Heart left ventricle (tissue), 16 donors: ENCODE results near the gene KCP. TPM values are rescaled to one million over a fixed set of nuclear protein-coding genes. Genes with fewer than 3 reads are reported as not detected.

Experiments used
- ATAC-seq, 4 donors: fragments of 200-7000 bp; cut with Tn5 transposase; one replicate each; pipeline ENCODE4 v1.9.1; 2020 to 2022; ENCODE audit warnings: moderate library complexity in 4 of 4, mild to moderate bottlenecking in 3 of 4, moderate number of reproducible peaks in 1 of 4
- DNase-seq, 5 donors: peaks; one replicate each; pipeline ENCODE4 v3.0.0-alpha.2; 2020
- H3K27ac ChIP-seq, 12 donors: fragments of 200-600 bp; sonication (generic) in 4 of 12; one replicate each; pipeline versions ENCODE4 v1.5.0 to v1.8.0; 2016 to 2022; ENCODE audit warnings: mild to moderate bottlenecking in 2 of 12
- H3K27me3 ChIP-seq, 9 donors: fragments of 200-600 bp; sonication (generic) in 2 of 9; one replicate each; pipeline versions ENCODE4 v1.5.1 to v1.8.0; 2016 to 2022; ENCODE audit warnings: mild to moderate bottlenecking in 3 of 9
- H3K36me3 ChIP-seq, 9 donors: fragments of 200-600 bp; sonication (generic) in 2 of 9; one replicate each; pipeline versions ENCODE4 v1.5.0 to v1.8.0; 2018 to 2022; ENCODE audit warnings: mild to moderate bottlenecking in 2 of 9
- H3K4me1 ChIP-seq, 12 donors: fragments of 200-600 bp; sonication (generic) in 4 of 12; one replicate each; pipeline versions ENCODE4 v1.5.0 to v1.8.0; 2016 to 2022; ENCODE audit warnings: mild to moderate bottlenecking in 3 of 12
- H3K4me3 ChIP-seq, 12 donors: fragments of 200-600 bp; sonication (generic) in 4 of 12; one replicate each; pipeline versions ENCODE4 v1.5.0 to v1.8.0; 2017 to 2022; ENCODE audit warnings: mild to moderate bottlenecking in 9 of 12, moderate library complexity in 4 of 12
- H3K9me3 ChIP-seq, 12 donors: fragments of 200-600 bp; sonication (generic) in 4 of 12; one replicate each; pipeline versions ENCODE4 v1.5.0 to v1.8.0; 2016 to 2022; ENCODE audit warnings: mild to moderate bottlenecking in 1 of 12
- POLR2A ChIP-seq, 2 donors: fragments of 450-650 bp; IDR thresholded peaks; one replicate each; pipeline ENCODE4 v1.6.1; 2017; ENCODE audit warnings: antibody characterized with exemption in 2 of 2, mild to moderate bottlenecking in 2 of 2, moderate library complexity in 2 of 2
- WGBS, 4 donors: extraction: QIAGEN DNeasy Blood & Tissue Kit in 2 of 4; methylation state at CpG; one replicate each; pipeline versions ENCODE4 v1.1.5 to v1.1.7; 2013 to 2018; 5-methylcytosine and 5-hydroxymethylcytosine counted together
- intact Hi-C, 10 donors: fragments of 100-400 bp; cut with DNase I; formaldehyde crosslinking; loops; one replicate each; pipeline versions ENCODE4 v1.11.1 to v1.14.2; 2022
- polyA plus RNA-seq, 2 donors: library from polyadenylated mRNA; stranded (reverse); fragments of 200-250 nt; gene quantifications; one replicate each; pipeline ENCODE4 v1.2.3, GENCODE V29; 2013
- total RNA-seq, 9 donors: library from RNA; depleted of rRNA in 2 of 9; stranded (reverse); fragments of >200 nt in 2 of 9; fragmentation: NEBNext Ultra II Directional in 3 of 9; extraction: Animal tissue kit (Norgen Biotek cat#: 25700) in 3 of 9; gene quantifications; one replicate each; pipeline versions ENCODE4 v1.1.0 to v1.2.4, GENCODE V29; 2016 to 2023
- TF ChIP-seq, protein P1 (sequence below), 12 donors: fragments of 200-600 bp; sonication (generic) in 4 of 12; IDR thresholded peaks; one replicate each; pipeline versions ENCODE4 v1.5.0 to v1.8.0; 2018 to 2022; ENCODE audit warnings: antibody characterized with exemption in 12 of 12, mild to moderate bottlenecking in 5 of 12
- donor health status: ischemic (EF 13 %, LVEDD 7.1; RV severe dilation, severe dysfunction).
- donor health status: healthy with polysubstance abuse.
- donor health status: DM: no; HTN: yes; CAD: no.
- donor health status: DM: no; HTN: no; CAD: no.
- donor health status: ischemic (EF 25% LVEDD 6.9; RV normal size, moderate dysfunction).
- donor health status: ischemic (EF 25% LVEDD 5.7; RV mildly dilated, moderate dysfunction).
- donor health status: healthy.
- donor health status: DM: yes; HTN: yes; CAD: no.
- donor health status: ischemic (EF 35%, LVEDD 5.7; RV mildly dilated, moderate dysfunction).
- donor health status: nonischemic (EF 11% LVEDD 7.7; RV severe dilation, severe dysfunction).
- donor health status: DM: yes; HTN: yes; CAD: no.
- donor health status: PGD.
- donor health status: ischemic (EF 29% LVEDD 5.4; RV normal size, mild dysfunction).
- donor health status: nonischemic (EF 23%, LVEDD 6.1; RV moderate dilation, normal function).

Gene KCP
- total and polyA plus RNA-seq, 11 donors, result 0.14 to 1.3 (median 0.29) TPM; not detected in 1

DNA sequence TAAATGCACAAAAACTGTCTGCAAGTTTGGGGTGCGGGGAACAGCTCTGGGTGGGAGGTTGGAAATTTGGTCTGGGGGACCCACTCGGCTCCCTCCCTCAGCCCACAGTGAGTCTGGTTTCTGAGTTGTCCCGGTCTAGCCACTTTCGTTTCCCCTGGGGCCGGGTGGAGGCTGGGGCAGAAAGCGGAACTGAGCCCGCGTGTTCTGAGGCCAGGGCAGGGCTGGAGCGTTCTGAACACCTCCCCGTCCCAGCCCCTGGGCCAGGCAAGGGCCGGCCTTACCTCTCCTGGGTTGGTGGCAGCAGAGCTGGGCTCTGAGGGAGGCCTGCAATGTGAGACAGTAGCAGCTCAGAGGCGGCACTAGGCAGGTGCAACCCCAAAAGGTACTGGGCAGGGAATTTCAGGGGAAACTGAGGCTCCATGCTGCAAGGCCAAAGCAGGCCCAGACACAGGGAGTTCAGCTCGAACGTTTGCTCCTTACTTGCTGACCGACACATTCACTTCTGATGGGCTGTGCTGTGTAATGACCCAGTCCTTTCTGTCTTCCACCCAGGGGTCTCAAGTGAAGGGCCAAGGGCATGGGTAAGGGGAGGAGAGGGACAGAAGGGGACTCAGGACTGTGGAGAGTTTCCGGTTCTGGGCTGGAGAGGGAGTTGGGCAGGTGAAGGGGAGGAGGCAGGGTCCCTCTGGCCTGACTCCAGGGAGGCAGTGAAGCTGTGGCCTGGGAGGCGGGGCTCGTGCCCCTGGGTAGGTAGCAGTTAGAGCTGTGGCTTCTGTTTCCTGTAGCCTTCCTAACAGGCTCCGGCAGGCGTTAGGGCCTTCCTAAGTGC lies 30.2 kb upstream of the KCP start:
- peaks cover 0 to 37% (median 8%) of the 10 kb centered on the region in 12 donors for H3K4me1 ChIP-seq
- H3K4me3 ChIP-seq, result peak overlapping the region in 6 of 12 donors; percentile 12 to 64 (median 58)
- intact Hi-C loops, result no loop called here
- 73 to 82% (median 75%) methylated on average over 15 to 20 of the region's 20 CpGs for WGBS, 4 donors
- peak overlapping the region in 2 of 12 donors; percentile 46 to 89 for H3K27ac ChIP-seq
- peak; percentile 57 to 85 (median 65) for DNase-seq
- peaks cover 0 to 12% (median 0%) of the 10 kb centered on the region in 9 donors for H3K36me3 ChIP-seq
- no peak for TF ChIP-seq POLR2A (IDR thresholded peaks at IDR 0.05)
- TF ChIP-seq, protein P1, sequence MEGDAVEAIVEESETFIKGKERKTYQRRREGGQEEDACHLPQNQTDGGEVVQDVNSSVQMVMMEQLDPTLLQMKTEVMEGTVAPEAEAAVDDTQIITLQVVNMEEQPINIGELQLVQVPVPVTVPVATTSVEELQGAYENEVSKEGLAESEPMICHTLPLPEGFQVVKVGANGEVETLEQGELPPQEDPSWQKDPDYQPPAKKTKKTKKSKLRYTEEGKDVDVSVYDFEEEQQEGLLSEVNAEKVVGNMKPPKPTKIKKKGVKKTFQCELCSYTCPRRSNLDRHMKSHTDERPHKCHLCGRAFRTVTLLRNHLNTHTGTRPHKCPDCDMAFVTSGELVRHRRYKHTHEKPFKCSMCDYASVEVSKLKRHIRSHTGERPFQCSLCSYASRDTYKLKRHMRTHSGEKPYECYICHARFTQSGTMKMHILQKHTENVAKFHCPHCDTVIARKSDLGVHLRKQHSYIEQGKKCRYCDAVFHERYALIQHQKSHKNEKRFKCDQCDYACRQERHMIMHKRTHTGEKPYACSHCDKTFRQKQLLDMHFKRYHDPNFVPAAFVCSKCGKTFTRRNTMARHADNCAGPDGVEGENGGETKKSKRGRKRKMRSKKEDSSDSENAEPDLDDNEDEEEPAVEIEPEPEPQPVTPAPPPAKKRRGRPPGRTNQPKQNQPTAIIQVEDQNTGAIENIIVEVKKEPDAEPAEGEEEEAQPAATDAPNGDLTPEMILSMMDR (IDR thresholded peaks at IDR 0.05), result no peak
- H3K9me3 ChIP-seq, result no peaks in the 10 kb centered on the region
- ATAC-seq, result peak; percentile 36 to 73 (median 66)
- H3K27me3 ChIP-seq, result peaks cover 0 to 55% (median 20%) of the 10 kb centered on the region in 9 donors

DNA sequence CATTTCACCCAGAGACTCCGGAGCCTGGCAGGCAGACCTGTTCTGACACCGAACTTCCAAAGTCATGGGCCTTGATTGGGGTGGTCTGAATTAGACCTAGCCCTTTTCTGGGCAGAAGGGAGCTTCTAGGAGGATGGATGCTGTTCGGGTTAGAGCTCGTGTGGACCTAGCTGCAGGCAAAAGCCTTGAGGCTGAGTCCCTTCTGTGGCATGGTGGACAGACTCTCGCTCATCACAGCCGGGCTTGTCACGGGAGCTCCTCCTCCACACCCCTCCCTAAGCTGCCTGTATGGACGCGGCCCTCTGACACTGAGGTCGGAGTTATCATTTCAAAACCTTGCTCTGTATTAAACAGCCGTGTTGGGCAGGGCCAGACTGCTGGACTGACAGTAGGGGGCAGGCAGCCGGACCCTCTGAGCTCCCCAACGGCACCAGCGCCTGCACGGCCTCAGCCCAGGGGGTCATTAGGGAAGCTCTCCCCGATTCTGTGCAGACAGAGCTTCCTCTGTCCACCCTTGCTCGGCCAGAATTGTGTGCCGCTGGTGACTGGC lies 29.4 kb upstream of the KCP start:
- peak overlapping the region in 3 of 12 donors; percentile 24 to 89 (median 46) for H3K27ac ChIP-seq

DNA sequence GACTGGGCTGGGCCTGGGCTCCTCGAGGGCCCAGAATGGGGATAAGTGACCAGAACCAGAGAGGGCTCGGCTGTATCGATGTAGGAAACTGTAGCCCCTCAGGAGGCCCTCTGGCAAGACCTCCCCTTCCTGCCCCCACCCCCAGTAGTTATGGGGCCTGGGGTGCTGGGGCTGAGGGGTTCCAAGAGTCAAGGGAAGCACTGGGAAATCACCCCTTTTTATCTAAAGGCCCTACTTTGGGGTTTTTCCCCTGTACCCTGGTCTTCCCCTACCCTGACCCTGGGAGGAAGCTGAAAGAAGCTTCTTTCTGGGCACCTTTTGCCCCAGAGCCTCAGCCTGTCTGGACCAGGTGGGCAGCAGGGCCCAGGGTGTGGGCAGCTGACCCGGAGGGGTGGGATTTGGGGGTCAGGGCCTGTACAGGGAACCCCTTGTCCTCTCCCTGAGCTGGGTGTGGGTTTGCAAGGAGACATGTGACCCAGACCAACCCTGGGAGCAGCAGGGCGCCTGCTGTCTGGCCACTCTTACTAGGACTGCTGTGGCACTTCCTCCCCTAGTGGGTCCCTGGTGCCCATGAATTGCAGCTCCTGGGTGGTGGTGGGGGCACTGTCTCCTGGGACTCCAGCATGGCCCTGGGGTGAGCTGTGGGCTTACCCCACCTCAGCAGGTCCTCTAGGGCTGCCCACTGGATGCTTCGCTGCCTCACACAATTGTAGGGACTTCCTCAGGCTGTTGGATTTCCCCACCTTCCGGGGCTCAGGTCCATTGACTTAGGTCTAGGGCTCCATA lies 28.8 kb upstream of the KCP start:
- peak overlapping the region in 10 of 12 donors; percentile 40 to 64 (median 54) for H3K4me3 ChIP-seq
- intact Hi-C loops, result no loop called here
- H3K27ac ChIP-seq, result peak overlapping the region in 4 of 12 donors; percentile 13 to 89 (median 35)
- H3K36me3 ChIP-seq, result no peaks in the 10 kb centered on the region
- 56 to 60% (median 57%) methylated on average over 5 to 7 of the region's 7 CpGs for WGBS, 4 donors
- ATAC-seq (peak in 3 of 4 donors; percentile 24 to 43 (median 40)), DNase-seq (peak in 1 of 5 donors; percentile 57)
- H3K4me1 ChIP-seq, result peaks cover 0 to 52% (median 8%) of the 10 kb centered on the region in 12 donors
- TF ChIP-seq POLR2A (IDR thresholded peaks at IDR 0.05), result no peak
- H3K27me3 ChIP-seq, result peaks cover 0 to 55% (median 20%) of the 10 kb centered on the region in 9 donors
- no peaks in the 10 kb centered on the region for H3K9me3 ChIP-seq

More for the DNA sequence above, 29.4 kb upstream of the KCP start:
- H3K4me1 ChIP-seq, result peaks cover 0 to 45% (median 8%) of the 10 kb centered on the region in 12 donors
- no peak for DNase-seq
- no peaks in the 10 kb centered on the region for H3K9me3 ChIP-seq
- H3K27me3 ChIP-seq, result peaks cover 0 to 55% (median 20%) of the 10 kb centered on the region in 9 donors
- ATAC-seq, result peak in 1 of 4 donors; percentile 10
- H3K36me3 ChIP-seq, result peaks cover 0 to 5% (median 0%) of the 10 kb centered on the region in 9 donors
- H3K4me3 ChIP-seq, result peak overlapping the region in 7 of 12 donors; percentile 12 to 64 (median 55)
- intact Hi-C loops, result no loop called here
- WGBS, 4 donors, result 77 to 84% (median 80%) methylated on average over 18 of the region's 18 CpGs
- TF ChIP-seq POLR2A (IDR thresholded peaks at IDR 0.05), result no peak
- TF ChIP-seq, protein P1 (IDR thresholded peaks at IDR 0.05), result no peak

DNA sequence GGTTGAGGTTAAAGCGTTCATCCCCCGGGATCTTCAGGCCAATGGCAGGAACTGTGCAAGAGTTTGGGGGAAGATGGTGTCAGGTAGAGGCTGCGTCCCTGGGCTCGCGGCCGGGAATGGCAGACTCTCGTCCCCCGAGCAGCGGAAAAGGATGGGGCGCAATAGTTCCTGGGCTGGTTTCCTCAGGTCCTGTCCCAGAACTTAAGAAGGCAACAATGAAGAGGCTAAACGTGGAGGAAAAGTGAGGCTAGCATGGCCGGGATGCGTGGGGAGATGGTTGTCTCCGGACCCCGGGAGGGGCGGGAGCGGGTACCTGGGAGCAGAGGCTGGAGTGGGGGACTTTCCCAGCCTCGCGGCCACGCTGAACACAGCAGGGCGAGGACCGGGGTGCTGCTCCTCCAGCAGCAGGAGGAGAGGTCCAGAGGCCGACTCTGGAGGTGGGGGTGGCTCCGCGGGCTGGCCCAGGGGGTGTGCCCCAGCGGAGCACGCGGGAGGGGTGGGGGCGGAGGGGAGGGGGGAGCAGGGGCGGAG lies 28.1 kb upstream of the KCP start:
- Histone ChIP-seq H3K4me1 (peaks cover 0 to 58% (median 8%) of the 10 kb centered on the region in 12 donors), H3K27ac (peak overlapping the region in 3 of 12 donors; percentile 24 to 89 (median 50)), H3K36me3 (no peaks in the 10 kb centered on the region), H3K9me3 (no peaks in the 10 kb centered on the region), H3K4me3 (peak overlapping the region; percentile 39 to 64 (median 53)), H3K27me3 (peaks cover 0 to 55% (median 20%) of the 10 kb centered on the region in 9 donors)
- ATAC-seq, result peak in 3 of 4 donors; percentile 25 to 35 (median 30)
- WGBS, 4 donors, result 2 to 4% (median 3%) methylated on average over 15 to 30 of the region's 30 CpGs
- TF ChIP-seq POLR2A (IDR thresholded peaks at IDR 0.05), result no peak
- TF ChIP-seq, protein P1 (IDR thresholded peaks at IDR 0.05), result no peak
- intact Hi-C loops, result no loop called here
- no peak for DNase-seq
